ENCODE results near the gene LYSET. TPM values are rescaled to one million over a fixed set of nuclear protein-coding genes. Genes with fewer than 3 reads are reported as not detected.
"Not testable (repeated sequence)": the region's sequence is repeated elsewhere in the genome, so short reads cannot be mapped to it uniquely, and the experiment has no call there.

The LYSET gene
- total RNA-seq, 1 experiment from 2014 or later = 25.6 TPM

GRCh38 chr14:93156693-93157369 lies 28.3 kb upstream of the LYSET start (continued):
- TF ChIP-seq, protein P1, sequence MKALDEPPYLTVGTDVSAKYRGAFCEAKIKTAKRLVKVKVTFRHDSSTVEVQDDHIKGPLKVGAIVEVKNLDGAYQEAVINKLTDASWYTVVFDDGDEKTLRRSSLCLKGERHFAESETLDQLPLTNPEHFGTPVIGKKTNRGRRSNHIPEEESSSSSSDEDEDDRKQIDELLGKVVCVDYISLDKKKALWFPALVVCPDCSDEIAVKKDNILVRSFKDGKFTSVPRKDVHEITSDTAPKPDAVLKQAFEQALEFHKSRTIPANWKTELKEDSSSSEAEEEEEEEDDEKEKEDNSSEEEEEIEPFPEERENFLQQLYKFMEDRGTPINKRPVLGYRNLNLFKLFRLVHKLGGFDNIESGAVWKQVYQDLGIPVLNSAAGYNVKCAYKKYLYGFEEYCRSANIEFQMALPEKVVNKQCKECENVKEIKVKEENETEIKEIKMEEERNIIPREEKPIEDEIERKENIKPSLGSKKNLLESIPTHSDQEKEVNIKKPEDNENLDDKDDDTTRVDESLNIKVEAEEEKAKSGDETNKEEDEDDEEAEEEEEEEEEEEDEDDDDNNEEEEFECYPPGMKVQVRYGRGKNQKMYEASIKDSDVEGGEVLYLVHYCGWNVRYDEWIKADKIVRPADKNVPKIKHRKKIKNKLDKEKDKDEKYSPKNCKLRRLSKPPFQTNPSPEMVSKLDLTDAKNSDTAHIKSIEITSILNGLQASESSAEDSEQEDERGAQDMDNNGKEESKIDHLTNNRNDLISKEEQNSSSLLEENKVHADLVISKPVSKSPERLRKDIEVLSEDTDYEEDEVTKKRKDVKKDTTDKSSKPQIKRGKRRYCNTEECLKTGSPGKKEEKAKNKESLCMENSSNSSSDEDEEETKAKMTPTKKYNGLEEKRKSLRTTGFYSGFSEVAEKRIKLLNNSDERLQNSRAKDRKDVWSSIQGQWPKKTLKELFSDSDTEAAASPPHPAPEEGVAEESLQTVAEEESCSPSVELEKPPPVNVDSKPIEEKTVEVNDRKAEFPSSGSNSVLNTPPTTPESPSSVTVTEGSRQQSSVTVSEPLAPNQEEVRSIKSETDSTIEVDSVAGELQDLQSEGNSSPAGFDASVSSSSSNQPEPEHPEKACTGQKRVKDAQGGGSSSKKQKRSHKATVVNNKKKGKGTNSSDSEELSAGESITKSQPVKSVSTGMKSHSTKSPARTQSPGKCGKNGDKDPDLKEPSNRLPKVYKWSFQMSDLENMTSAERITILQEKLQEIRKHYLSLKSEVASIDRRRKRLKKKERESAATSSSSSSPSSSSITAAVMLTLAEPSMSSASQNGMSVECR (CRISPR knock-in tag; IDR thresholded peaks at IDR 0.05; ENCODE audit: borderline replicate concordance) = no peak
- TF ChIP-seq NFATC4 (CRISPR knock-in tag; IDR thresholded peaks at IDR 0.05) = no peak
- TF ChIP-seq, protein P2, sequence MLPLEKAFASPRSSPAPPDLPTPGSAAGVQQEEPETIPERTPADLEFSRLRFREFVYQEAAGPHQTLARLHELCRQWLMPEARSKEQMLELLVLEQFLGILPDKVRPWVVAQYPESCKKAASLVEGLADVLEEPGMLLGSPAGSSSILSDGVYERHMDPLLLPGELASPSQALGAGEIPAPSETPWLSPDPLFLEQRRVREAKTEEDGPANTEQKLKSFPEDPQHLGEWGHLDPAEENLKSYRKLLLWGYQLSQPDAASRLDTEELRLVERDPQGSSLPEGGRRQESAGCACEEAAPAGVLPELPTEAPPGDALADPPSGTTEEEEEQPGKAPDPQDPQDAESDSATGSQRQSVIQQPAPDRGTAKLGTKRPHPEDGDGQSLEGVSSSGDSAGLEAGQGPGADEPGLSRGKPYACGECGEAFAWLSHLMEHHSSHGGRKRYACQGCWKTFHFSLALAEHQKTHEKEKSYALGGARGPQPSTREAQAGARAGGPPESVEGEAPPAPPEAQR (CRISPR knock-in tag; IDR thresholded peaks at IDR 0.05) = no peak

DNA sequence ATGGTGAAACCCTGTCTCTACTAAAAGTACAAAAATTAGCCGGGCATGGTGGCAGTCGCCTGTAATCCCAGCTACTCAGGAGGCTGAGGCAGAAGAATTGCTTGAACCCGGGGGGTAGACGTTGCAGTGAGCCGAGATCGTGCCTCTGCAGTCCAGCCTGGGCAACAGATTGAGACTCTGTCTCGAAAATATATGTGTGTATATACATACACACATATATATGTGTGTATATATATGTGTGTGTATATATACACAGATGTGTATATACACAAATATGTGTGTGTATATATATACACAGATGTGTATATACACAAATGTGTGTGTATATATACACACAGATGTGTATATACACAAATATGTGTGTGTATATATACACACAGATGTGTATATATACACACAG lies 26.8 kb upstream of the LYSET start:
- CTCF ChIA-PET; ATAC-seq; DNase-seq (ENCODE audit: low spot score); H3K27me3 Mint-ChIP-seq (ENCODE audit: low read depth); H3K4me3 Mint-ChIP-seq; H3K4me1 Mint-ChIP-seq; H3K9me3 Mint-ChIP-seq; H3K36me3 Mint-ChIP-seq; POLR2A ChIA-PET; H3K27ac Mint-ChIP-seq: not testable (repeated sequence)

DNA sequence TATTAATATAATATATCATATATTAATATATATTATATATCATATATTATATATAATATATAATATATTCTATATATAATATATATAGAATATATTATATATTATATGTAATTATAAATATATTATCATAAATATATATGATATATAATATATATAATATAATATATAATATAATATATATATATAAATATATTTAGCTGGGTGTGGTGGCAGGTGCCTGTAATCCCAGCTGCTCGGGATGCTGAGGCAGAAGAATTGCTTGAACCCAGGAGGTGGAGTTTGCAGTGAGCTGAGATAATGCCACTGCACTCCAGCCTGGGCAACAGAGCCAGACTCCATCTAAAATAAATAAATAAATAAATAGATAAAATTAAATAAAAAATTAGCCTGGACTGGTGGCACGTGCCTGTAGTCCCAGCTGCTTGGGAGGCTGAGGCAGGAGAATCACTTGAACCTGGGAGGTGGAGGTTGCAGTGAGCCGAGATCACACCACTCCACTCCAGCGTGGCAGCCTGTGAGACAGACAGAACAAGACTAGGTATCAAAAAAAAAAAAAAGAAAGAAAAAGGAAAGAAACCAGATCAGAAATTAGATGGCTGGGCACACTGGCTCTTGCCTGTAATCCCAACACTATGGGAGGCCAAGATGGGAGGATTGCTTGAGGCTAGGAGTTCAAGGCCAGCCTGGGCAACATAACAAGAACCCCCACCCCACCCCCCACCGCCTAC lies 25.3 kb upstream of the LYSET start:
- not testable (repeated sequence) for H3K36me3 Mint-ChIP-seq; H3K4me1 Mint-ChIP-seq; H3K4me3 Mint-ChIP-seq; H3K9me3 Mint-ChIP-seq; H3K27ac Mint-ChIP-seq; DNase-seq (ENCODE audit: low spot score); H3K27me3 Mint-ChIP-seq (ENCODE audit: low read depth); ATAC-seq
- ChIA-PET POLR2A (interaction anchor here (0.6 kb wide), 1 partner anchor 22 kb away, joined by 8 read pairs; no protein-coding TSS in a partner anchor), CTCF (interaction anchor here (0.6 to 3.0 kb wide), 20 partner anchors 9 to 1434 kb away, joined by 3 to 28 read pairs (median 4); partner anchors contain the start of genes GOLGA5, LYSET, MOAP1 and UBR7)
- TF ChIP-seq HMGA2 (CRISPR knock-in tag; IDR thresholded peaks at IDR 0.05) = peak; percentile 91

DNA sequence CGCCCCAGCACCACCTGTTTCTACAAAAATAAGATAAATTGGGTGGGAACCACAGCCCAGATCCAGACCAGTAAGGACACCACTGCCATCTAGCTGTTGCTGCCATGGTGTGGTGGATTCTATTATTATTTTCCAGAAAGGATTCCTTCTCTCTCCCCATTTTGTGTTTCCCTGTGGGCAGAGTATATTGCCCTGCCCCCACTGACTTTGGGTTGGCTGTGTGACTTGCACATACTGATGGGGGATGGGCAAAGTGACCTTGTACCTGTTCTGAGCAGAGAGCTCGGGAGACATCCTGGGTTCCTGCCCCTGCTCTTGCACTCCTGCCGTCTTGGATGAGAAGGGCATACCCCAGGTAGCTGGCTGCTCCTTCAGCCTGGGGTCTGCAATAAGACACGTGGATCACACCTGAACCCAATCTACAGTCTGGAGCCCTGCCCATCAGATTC lies 24.7 kb upstream of the LYSET start:
- DNase-seq (ENCODE audit: low spot score) = peak; percentile 29
- POLR2A ChIA-PET = interaction anchor here (0.6 kb wide), 1 partner anchor 21 kb away, joined by 8 read pairs; no protein-coding TSS in a partner anchor
- no peak for TF ChIP-seq CBFB (CRISPR knock-in tag; IDR thresholded peaks at IDR 0.05; ENCODE audit: low read depth)
- TF ChIP-seq ZNF219 (CRISPR knock-in tag; IDR thresholded peaks at IDR 0.05; ENCODE audit: borderline replicate concordance) = no peak
- no peak for TF ChIP-seq MLX (CRISPR knock-in tag; IDR thresholded peaks at IDR 0.05)
- TF ChIP-seq ZNF121 (CRISPR knock-in tag; IDR thresholded peaks at IDR 0.05) = no peak
- TF ChIP-seq, protein P3, sequence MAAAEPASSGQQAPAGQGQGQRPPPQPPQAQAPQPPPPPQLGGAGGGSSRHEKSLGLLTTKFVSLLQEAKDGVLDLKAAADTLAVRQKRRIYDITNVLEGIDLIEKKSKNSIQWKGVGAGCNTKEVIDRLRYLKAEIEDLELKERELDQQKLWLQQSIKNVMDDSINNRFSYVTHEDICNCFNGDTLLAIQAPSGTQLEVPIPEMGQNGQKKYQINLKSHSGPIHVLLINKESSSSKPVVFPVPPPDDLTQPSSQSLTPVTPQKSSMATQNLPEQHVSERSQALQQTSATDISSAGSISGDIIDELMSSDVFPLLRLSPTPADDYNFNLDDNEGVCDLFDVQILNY (CRISPR knock-in tag; IDR thresholded peaks at IDR 0.05) = no peak
- TF ChIP-seq STAT6 (CRISPR knock-in tag; conservative IDR thresholded peaks at IDR 0.05; ENCODE audit: low read depth) = no peak
- TF ChIP-seq ZNF532 (CRISPR knock-in tag; IDR thresholded peaks at IDR 0.05; ENCODE audit: borderline replicate concordance) = no peak
- TF ChIP-seq NR2C2 (CRISPR knock-in tag; IDR thresholded peaks at IDR 0.05) = no peak

More for the DNA sequence above, 24.7 kb upstream of the LYSET start:
- Mint-ChIP-seq H3K27me3 (ENCODE audit: low read depth) (no peaks in the 10 kb centered on the region), H3K36me3 (no peaks in the 10 kb centered on the region), H3K9me3 (no peaks in the 10 kb centered on the region), H3K27ac (no peak overlapping the region), H3K4me3 (no peak overlapping the region), H3K4me1 (peaks cover 4% of the 10 kb centered on the region)
- peak; percentile 79 for ATAC-seq
- CTCF ChIA-PET = interaction anchor here (0.6 to 3.0 kb wide), 28 partner anchors 9 to 1435 kb away, joined by 3 to 28 read pairs (median 4); partner anchors contain the start of genes GOLGA5, LYSET, MOAP1 and UBR7

Measured in WTC11 (cell line).